Thoracic aorta (tissue), 2 donors: ENCODE data around the gene DNMT3L. TPM values are rescaled to one million over a fixed set of nuclear protein-coding genes. Genes with fewer than 3 reads are reported as not detected.
"Not testable (repeated sequence)": the region's sequence is repeated elsewhere in the genome, so short reads cannot be mapped to it uniquely, and the experiment has no call there.

Source experiments
- ATAC-seq: fragments of 150-250 bp; one replicate; pipeline ENCODE4 v1.8.0; 2017; ENCODE audit warnings: low read depth; ENCODE audit not compliant: insufficient number of reproducible peaks, low FRiP score
- DNase-seq: peaks from one replicate; pipeline ENCODE4 v3.0.0-alpha.2; 2020; ENCODE audit warnings: low spot score
- H3K27ac ChIP-seq, 2 donors: fragments of 200-600 bp; sonication (generic); 1 replicate in 1 of 2; 2 replicates in 1 of 2; pipeline ENCODE4 v1.5.1; 2016; ENCODE audit warnings: mild to moderate bottlenecking in 2 of 2, moderate library complexity in 2 of 2
- H3K27me3 ChIP-seq: fragments of 200-600 bp; sonication (generic); replicated peaks from 2 replicates; pipeline ENCODE4 v1.6.0; 2016; ENCODE audit warnings: mild to moderate bottlenecking; ENCODE audit not compliant: insufficient read depth
- H3K36me3 ChIP-seq: fragments of 200-600 bp; sonication (generic); one replicate; pipeline ENCODE4 v1.5.1; 2016
- H3K4me1 ChIP-seq, 2 donors: fragments of 200-600 bp; sonication (generic); 1 replicate in 1 of 2; 2 replicates in 1 of 2; pipeline versions ENCODE4 v1.5.1 to v1.6.0; 2016; ENCODE audit warnings: low read depth in 2 of 2, mild to moderate bottlenecking in 1 of 2; ENCODE audit not compliant: control insufficient read depth in 1 of 2
- H3K4me3 ChIP-seq: fragments of 200-600 bp; sonication (generic); 2 replicates; pipeline ENCODE4 v1.5.1; 2016; ENCODE audit warnings: mild to moderate bottlenecking
- H3K9me3 ChIP-seq: fragments of 200-600 bp; sonication (generic); 2 replicates; pipeline ENCODE4 v1.5.1; 2016
- CTCF ChIP-seq: fragments of 200-600 bp; sonication (generic); IDR thresholded peaks from one replicate; pipeline ENCODE4 v1.5.1; 2019; ENCODE audit warnings: antibody characterized with exemption
- total RNA-seq, 2 donors: library from RNA; depleted of rRNA; stranded (reverse); fragments of >200 nt; gene quantifications; one replicate each; pipeline versions ENCODE4 v1.1.0 to v1.2.3, GENCODE V29; 2016

The DNMT3L gene
- total RNA-seq, 2 donors from 2014 or later = not detected

- Histone ChIP-seq H3K36me3 (no peaks in the 10 kb centered on the region), H3K27ac (no peak overlapping the region), H3K4me1 (no peaks in the 10 kb centered on the region), H3K9me3 (peaks cover 2% of the 10 kb centered on the region), H3K4me3 (no peak overlapping the region), H3K27me3 (no peaks in the 10 kb centered on the region)
- TF ChIP-seq CTCF = no peak
- no peak for ATAC-seq
- DNase-seq = no peak
Observed at GRCh38 chr21:44259082-44259705, 2.5 kb downstream of the DNMT3L start.

- Histone ChIP-seq H3K4me3 (no peak overlapping the region), H3K4me1 (no peaks in the 10 kb centered on the region), H3K36me3 (no peaks in the 10 kb centered on the region), H3K27me3 (no peaks in the 10 kb centered on the region), H3K27ac (no peak overlapping the region), H3K9me3 (peaks cover 2% of the 10 kb centered on the region)
- DNase-seq (no peak), ATAC-seq (no peak)
- no peak for TF ChIP-seq CTCF
Observed at GRCh38 chr21:44258056-44258725, 3.5 kb downstream of the DNMT3L start.

DNA sequence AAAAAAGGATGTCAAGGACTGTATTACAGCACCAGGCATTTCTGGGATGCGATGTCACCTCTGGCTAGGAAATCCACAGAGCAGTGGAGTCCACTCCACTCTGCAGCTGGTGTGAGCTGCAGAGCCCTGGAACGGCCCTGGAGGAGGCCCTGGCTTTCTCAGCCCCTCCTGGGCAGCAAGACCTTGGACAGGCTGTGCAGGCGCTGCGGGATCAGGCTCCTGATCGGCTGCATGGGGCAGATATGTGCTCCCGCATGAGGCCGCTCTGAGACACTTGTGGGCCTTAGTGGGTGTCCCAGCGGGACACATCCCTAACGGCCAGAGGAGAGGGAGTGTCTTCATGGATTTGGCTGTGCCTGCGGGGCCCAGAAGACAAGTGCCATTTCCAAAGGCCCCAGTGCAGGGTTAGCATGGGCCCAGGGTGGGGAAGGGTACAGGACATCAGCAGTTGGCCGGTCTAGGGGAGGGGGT is 6.2 kb downstream of the DNMT3L start:
- TF ChIP-seq CTCF = no peak
- Histone ChIP-seq H3K36me3 (no peaks in the 10 kb centered on the region), H3K9me3 (peaks cover 2% of the 10 kb centered on the region), H3K27me3 (no peaks in the 10 kb centered on the region), H3K4me3 (no peak overlapping the region), H3K4me1 (no peaks in the 10 kb centered on the region), H3K27ac (no peak overlapping the region)
- DNase-seq (no peak), ATAC-seq (no peak)

DNA sequence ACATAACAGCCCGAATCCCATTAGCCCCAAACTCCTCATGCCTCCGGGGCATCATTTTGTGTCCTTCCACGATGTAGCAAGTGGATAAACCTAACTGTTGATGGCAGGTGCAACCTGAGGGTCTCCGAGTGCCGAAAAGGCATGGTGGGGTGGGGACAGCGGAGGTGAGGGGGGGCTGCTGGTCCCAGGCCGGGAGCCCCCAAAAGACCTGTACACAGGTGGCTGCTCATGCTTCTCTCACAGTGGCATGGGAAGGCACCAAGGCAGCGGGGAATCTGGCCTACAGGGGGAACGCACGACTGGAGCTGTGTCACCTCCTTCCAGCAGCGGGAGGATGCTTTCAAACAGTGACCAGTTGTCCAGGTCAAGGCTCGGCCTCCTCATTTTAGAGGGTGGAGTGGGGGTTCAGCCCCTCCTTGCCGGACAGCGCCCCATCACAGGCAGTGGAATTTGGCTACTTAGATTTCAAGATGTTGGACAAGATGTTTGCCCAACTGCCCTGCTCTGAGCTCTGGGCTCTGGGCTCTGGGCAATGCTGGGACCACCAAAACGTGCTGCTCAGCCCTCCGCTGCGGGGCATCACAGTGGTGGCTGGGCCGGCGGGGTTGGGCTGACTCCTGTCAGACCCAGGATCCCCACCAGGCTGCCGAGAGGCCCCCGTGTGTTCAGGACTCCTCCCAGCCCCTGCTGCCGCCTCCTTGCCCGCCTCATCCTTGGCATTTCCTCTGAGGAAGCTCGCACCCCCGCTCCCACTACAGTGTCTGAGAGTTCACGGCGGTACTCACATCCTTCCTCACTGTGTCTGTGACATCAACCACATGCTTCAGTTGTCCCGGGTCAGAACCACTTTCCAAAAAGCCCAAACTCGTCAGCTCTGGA is 7.6 kb downstream of the DNMT3L start:
- ATAC-seq (no peak), DNase-seq (no peak)
- no peaks in the 10 kb centered on the region for H3K36me3 ChIP-seq
- no peaks in the 10 kb centered on the region for H3K9me3 ChIP-seq
- H3K4me1 ChIP-seq = no peaks in the 10 kb centered on the region
- no peak overlapping the region for H3K4me3 ChIP-seq
- TF ChIP-seq CTCF = no peak
- H3K27ac ChIP-seq = no peak overlapping the region
- no peaks in the 10 kb centered on the region for H3K27me3 ChIP-seq

DNA sequence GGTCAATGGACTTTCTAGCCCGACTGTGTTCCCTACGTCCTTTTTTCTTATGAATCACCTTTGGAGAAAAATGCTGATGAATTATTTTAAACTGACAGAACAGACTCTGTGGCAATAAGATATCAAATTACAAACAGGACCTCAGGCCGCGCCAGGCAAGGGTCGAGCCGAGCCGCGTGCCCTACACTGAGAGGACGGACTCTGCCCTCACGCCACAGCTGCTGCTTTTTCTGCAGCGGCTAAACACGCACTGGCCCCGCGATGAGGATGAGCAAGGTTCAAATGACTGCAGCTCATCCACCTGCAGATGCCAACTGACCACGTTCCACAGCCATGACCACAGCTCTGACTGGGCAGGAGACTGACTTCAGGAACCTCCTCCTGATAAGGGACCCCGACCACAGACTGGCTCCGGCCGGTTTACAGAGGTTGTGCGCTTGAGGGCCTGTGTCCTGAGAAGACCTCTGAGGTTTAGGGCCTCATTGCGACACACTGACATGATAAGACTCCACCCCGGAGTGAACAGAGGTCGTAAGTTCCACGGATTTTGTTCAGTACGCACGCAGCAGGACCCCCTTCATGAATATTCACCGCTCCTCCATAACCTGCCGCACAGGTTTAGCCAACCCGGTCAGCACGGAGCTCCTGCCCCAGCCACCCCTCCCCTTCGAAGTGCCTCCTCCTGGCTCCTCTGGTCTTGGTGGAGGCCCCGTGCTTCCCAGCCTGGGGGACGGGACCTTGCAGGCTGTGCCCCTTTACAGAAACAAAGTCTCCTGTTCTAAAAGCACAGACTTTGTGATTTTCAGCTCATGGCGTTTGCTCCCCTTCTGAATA is 12.3 kb downstream of the DNMT3L start:
- not testable (repeated sequence) for H3K4me1 ChIP-seq, DNase-seq, H3K9me3 ChIP-seq, H3K27me3 ChIP-seq, H3K4me3 ChIP-seq, H3K27ac ChIP-seq, ATAC-seq, H3K36me3 ChIP-seq

GRCh38 chr21:44247904-44248303 is 13.8 kb downstream of the DNMT3L start:
- not testable (repeated sequence) for DNase-seq, H3K27ac ChIP-seq, ATAC-seq, H3K4me3 ChIP-seq, H3K27me3 ChIP-seq, H3K4me1 ChIP-seq, H3K9me3 ChIP-seq, H3K36me3 ChIP-seq

- not testable (repeated sequence) for H3K27ac ChIP-seq, DNase-seq, H3K9me3 ChIP-seq, ATAC-seq, H3K36me3 ChIP-seq, H3K4me1 ChIP-seq, H3K27me3 ChIP-seq, H3K4me3 ChIP-seq
Observed at GRCh38 chr21:44243980-44244379, 17.7 kb downstream of the DNMT3L start.

DNA sequence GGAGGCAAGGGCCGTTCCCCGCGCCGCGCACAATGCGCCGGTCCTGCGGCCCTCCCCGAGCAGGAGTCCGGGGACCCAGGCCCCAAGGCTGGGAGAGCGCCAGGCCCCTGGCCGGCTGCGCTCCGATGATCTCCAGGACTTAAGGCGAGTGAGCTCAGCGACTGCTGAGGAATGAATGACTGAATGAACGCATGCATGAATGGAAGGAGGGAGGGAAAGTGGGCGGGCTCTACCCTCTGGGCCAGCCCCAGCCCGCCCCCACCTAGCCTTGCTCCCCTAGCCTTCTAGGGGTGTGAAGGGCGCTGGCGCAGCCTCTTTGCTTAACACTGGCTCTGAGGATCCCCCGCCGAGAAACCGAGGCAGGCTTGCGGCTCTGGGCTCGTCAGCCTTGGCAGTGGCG is 20.4 kb downstream of the DNMT3L start:
- H3K27me3 ChIP-seq, DNase-seq, ATAC-seq, H3K36me3 ChIP-seq, H3K4me3 ChIP-seq, H3K27ac ChIP-seq, H3K4me1 ChIP-seq, H3K9me3 ChIP-seq: not testable (repeated sequence)
